IPS-18c (cell line): ENCODE results near the gene ELF4.

Experiments
- H3K4me3 ChIP-seq: 2 replicates; pipeline ENCODE4 v1.7.0; 2013; ENCODE audit warnings: low read depth, mild to moderate bottlenecking, low read length, moderate library complexity; ENCODE audit not compliant: insufficient read depth
- H3K9me3 ChIP-seq: one replicate; pipeline ENCODE4 v1.6.1; 2013; ENCODE audit warnings: mild to moderate bottlenecking, low read length, moderate library complexity; ENCODE audit not compliant: control insufficient read depth, insufficient read depth

Gene ELF4

GRCh38 chrX:130072345-130072740 lies 38.0 kb downstream of the ELF4 start:
- Histone ChIP-seq H3K4me3 (no peak overlapping the region), H3K9me3 (peaks cover 13% of the 10 kb centered on the region)

GRCh38 chrX:130071611-130072344 lies 38.5 kb downstream of the ELF4 start:
- Histone ChIP-seq H3K4me3 (no peak overlapping the region), H3K9me3 (peaks cover 17% of the 10 kb centered on the region)

GRCh38 chrX:130066975-130067615 lies 43.2 kb downstream of the ELF4 start:
- Histone ChIP-seq H3K9me3 (peaks cover 11% of the 10 kb centered on the region), H3K4me3 (no peak overlapping the region)

- H3K9me3 ChIP-seq = peaks cover 13% of the 10 kb centered on the region
Measured at GRCh38 chrX:130060122-130061069, 49.9 kb downstream of the ELF4 start.

GRCh38 chrX:130058652-130059051 lies 51.6 kb downstream of the ELF4 start:
- Histone ChIP-seq H3K4me3 (no peak overlapping the region), H3K9me3 (peaks cover 13% of the 10 kb centered on the region)

More at GRCh38 chrX:130060122-130061069, 49.9 kb downstream of the ELF4 start:
- H3K4me3 ChIP-seq = peak overlapping the region; percentile 38; the same call in 1 of the 2 replicates

- Histone ChIP-seq H3K9me3 (peaks cover 10% of the 10 kb centered on the region), H3K4me3 (no peak overlapping the region)
Measured at GRCh38 chrX:130057209-130057608, 53.1 kb downstream of the ELF4 start.

- Histone ChIP-seq H3K4me3 (no peak overlapping the region; the same call in 1 of the 2 replicates), H3K9me3 (peaks cover 12% of the 10 kb centered on the region)
Measured at GRCh38 chrX:130055899-130056298, 54.4 kb downstream of the ELF4 start.

- Histone ChIP-seq H3K9me3 (peaks cover 12% of the 10 kb centered on the region), H3K4me3 (no peak overlapping the region)
Measured at GRCh38 chrX:130055103-130055502, 55.2 kb downstream of the ELF4 start.

GRCh38 chrX:130053236-130053635 lies 57.1 kb downstream of the ELF4 start:
- no peak overlapping the region for H3K4me3 ChIP-seq
- peaks cover 9% of the 10 kb centered on the region for H3K9me3 ChIP-seq

GRCh38 chrX:130051176-130051845 lies 59.0 kb downstream of the ELF4 start:
- Histone ChIP-seq H3K4me3 (no peak overlapping the region), H3K9me3 (peaks cover 10% of the 10 kb centered on the region)

- peaks cover 14% of the 10 kb centered on the region for H3K9me3 ChIP-seq
- no peak overlapping the region for H3K4me3 ChIP-seq
Measured at GRCh38 chrX:130049821-130050220, 60.5 kb downstream of the ELF4 start.

GRCh38 chrX:130048686-130049222 lies 61.5 kb downstream of the ELF4 start:
- Histone ChIP-seq H3K4me3 (no peak overlapping the region), H3K9me3 (peaks cover 14% of the 10 kb centered on the region)

- peaks cover 14% of the 10 kb centered on the region for H3K9me3 ChIP-seq
Measured at GRCh38 chrX:130047416-130047815, 62.9 kb downstream of the ELF4 start.

GRCh38 chrX:130039847-130040246 lies 70.5 kb downstream of the ELF4 start:
- Histone ChIP-seq H3K9me3 (peaks cover 2% of the 10 kb centered on the region), H3K4me3 (no peak overlapping the region)

More at GRCh38 chrX:130047416-130047815, 62.9 kb downstream of the ELF4 start:
- no peak overlapping the region for H3K4me3 ChIP-seq

- peaks cover 2% of the 10 kb centered on the region for H3K9me3 ChIP-seq
- H3K4me3 ChIP-seq = no peak overlapping the region
Measured at GRCh38 chrX:130034178-130034577, 76.1 kb downstream of the ELF4 start.

GRCh38 chrX:130032552-130032951 lies 77.7 kb downstream of the ELF4 start:
- peaks cover 2% of the 10 kb centered on the region for H3K9me3 ChIP-seq
- no peak overlapping the region for H3K4me3 ChIP-seq

- H3K4me3 ChIP-seq = no peak overlapping the region
- H3K9me3 ChIP-seq = peaks cover 2% of the 10 kb centered on the region
Measured at GRCh38 chrX:130030826-130031225, 79.5 kb downstream of the ELF4 start.
